ENCODE measurements around the gene SPOCK1. TPM values are rescaled to one million over a fixed set of nuclear protein-coding genes. Genes with fewer than 3 reads are reported as not detected.

The SPOCK1 gene
- total RNA-seq, 1 donor: 231 TPM

GRCh38 chr5:137032929-137033328, 466.2 kb downstream of the SPOCK1 start:
- H3K27ac ChIP-seq (ENCODE audit: low read depth, low read length): no peak overlapping the region
- no peaks in the 10 kb centered on the region for H3K36me3 ChIP-seq (ENCODE audit: insufficient read depth, low read length)
- no peak overlapping the region for H2AFZ ChIP-seq (ENCODE audit: low read length)
- H3K4me1 ChIP-seq (ENCODE audit: insufficient read depth, low read length): peaks cover 7% of the 10 kb centered on the region
- no peaks in the 10 kb centered on the region for H3K9me3 ChIP-seq (ENCODE audit: low read depth, low read length)
- no peaks in the 10 kb centered on the region for H3K27me3 ChIP-seq (ENCODE audit: insufficient read depth, low read length)
- no peak for TF ChIP-seq CTCF (IDR thresholded peaks at IDR 0.05; ENCODE audit: extremely low read depth, low read depth, low read length)
- peaks cover 22% of the 10 kb centered on the region for H4K20me1 ChIP-seq (ENCODE audit: insufficient read depth, low read length)
- H3K79me2 ChIP-seq (ENCODE audit: insufficient read depth, low read length): no peaks in the 10 kb centered on the region
- H3K4me3 ChIP-seq (ENCODE audit: insufficient read depth, low read length): no peak overlapping the region
- peak; percentile 37 for DNase-seq (ENCODE audit: insufficient read length, low spot score, missing footprints)
- H3K4me2 ChIP-seq (ENCODE audit: insufficient read depth, low read length): no peak overlapping the region

- no peaks in the 10 kb centered on the region for H3K36me3 ChIP-seq (ENCODE audit: insufficient read depth, low read length)
- no peak overlapping the region for H3K4me2 ChIP-seq (ENCODE audit: insufficient read depth, low read length)
- peaks cover 17% of the 10 kb centered on the region for H4K20me1 ChIP-seq (ENCODE audit: insufficient read depth, low read length)
- H3K27ac ChIP-seq (ENCODE audit: low read depth, low read length): no peak overlapping the region
- no peaks in the 10 kb centered on the region for H3K9me3 ChIP-seq (ENCODE audit: low read depth, low read length)
- no peaks in the 10 kb centered on the region for H3K27me3 ChIP-seq (ENCODE audit: insufficient read depth, low read length)
- no peak overlapping the region for H3K4me3 ChIP-seq (ENCODE audit: insufficient read depth, low read length)
- no peak for TF ChIP-seq CTCF (IDR thresholded peaks at IDR 0.05; ENCODE audit: extremely low read depth, low read depth, low read length)
- no peak for DNase-seq (ENCODE audit: insufficient read length, low spot score, missing footprints)
- H3K79me2 ChIP-seq (ENCODE audit: insufficient read depth, low read length): no peaks in the 10 kb centered on the region
- no peak overlapping the region for H2AFZ ChIP-seq (ENCODE audit: low read length)
- H3K4me1 ChIP-seq (ENCODE audit: insufficient read depth, low read length): peaks cover 5% of the 10 kb centered on the region
Measured at GRCh38 chr5:137027758-137028157, 471.4 kb downstream of the SPOCK1 start.

GRCh38 chr5:137026296-137026695, 472.8 kb downstream of the SPOCK1 start:
- H3K27me3 ChIP-seq (ENCODE audit: insufficient read depth, low read length): no peaks in the 10 kb centered on the region
- no peaks in the 10 kb centered on the region for H3K9me3 ChIP-seq (ENCODE audit: low read depth, low read length)
- DNase-seq (ENCODE audit: insufficient read length, low spot score, missing footprints): no peak

GRCh38 chr5:137024044-137024443, 475.1 kb downstream of the SPOCK1 start:
- no peaks in the 10 kb centered on the region for H3K27me3 ChIP-seq (ENCODE audit: insufficient read depth, low read length)
- peaks cover 13% of the 10 kb centered on the region for H3K4me1 ChIP-seq (ENCODE audit: insufficient read depth, low read length)
- no peaks in the 10 kb centered on the region for H3K36me3 ChIP-seq (ENCODE audit: insufficient read depth, low read length)
- no peak overlapping the region for H3K27ac ChIP-seq (ENCODE audit: low read depth, low read length)
- no peak overlapping the region for H3K4me3 ChIP-seq (ENCODE audit: insufficient read depth, low read length)
- DNase-seq (ENCODE audit: insufficient read length, low spot score, missing footprints): no peak
- no peaks in the 10 kb centered on the region for H3K79me2 ChIP-seq (ENCODE audit: insufficient read depth, low read length)
- H3K4me2 ChIP-seq (ENCODE audit: insufficient read depth, low read length): no peak overlapping the region
- TF ChIP-seq CTCF (IDR thresholded peaks at IDR 0.05; ENCODE audit: extremely low read depth, low read depth, low read length): no peak
- H4K20me1 ChIP-seq (ENCODE audit: insufficient read depth, low read length): peaks cover 23% of the 10 kb centered on the region
- H3K9me3 ChIP-seq (ENCODE audit: low read depth, low read length): no peaks in the 10 kb centered on the region
- no peak overlapping the region for H2AFZ ChIP-seq (ENCODE audit: low read length)

More at GRCh38 chr5:137026296-137026695, 472.8 kb downstream of the SPOCK1 start:
- Histone ChIP-seq H3K79me2 (ENCODE audit: insufficient read depth, low read length) (no peaks in the 10 kb centered on the region), H4K20me1 (ENCODE audit: insufficient read depth, low read length) (peaks cover 20% of the 10 kb centered on the region), H3K4me1 (ENCODE audit: insufficient read depth, low read length) (peaks cover 13% of the 10 kb centered on the region), H3K4me2 (ENCODE audit: insufficient read depth, low read length) (no peak overlapping the region), H3K27ac (ENCODE audit: low read depth, low read length) (no peak overlapping the region), H3K4me3 (ENCODE audit: insufficient read depth, low read length) (no peak overlapping the region), H3K36me3 (ENCODE audit: insufficient read depth, low read length) (no peaks in the 10 kb centered on the region), H2AFZ (ENCODE audit: low read length) (no peak overlapping the region)
- TF ChIP-seq CTCF (IDR thresholded peaks at IDR 0.05; ENCODE audit: extremely low read depth, low read depth, low read length): no peak
